Measurements from ENCODE around the gene SLIT1. TPM values are rescaled to one million over a fixed set of nuclear protein-coding genes. Genes with fewer than 3 reads are reported as not detected.

SLIT1 gene
- total and polyA plus RNA-seq, 2 of the 8 experiments (the other 6 are each of a cell fraction or from before 2014, with no cell fraction given): 0.70 to 0.88 TPM

DNA sequence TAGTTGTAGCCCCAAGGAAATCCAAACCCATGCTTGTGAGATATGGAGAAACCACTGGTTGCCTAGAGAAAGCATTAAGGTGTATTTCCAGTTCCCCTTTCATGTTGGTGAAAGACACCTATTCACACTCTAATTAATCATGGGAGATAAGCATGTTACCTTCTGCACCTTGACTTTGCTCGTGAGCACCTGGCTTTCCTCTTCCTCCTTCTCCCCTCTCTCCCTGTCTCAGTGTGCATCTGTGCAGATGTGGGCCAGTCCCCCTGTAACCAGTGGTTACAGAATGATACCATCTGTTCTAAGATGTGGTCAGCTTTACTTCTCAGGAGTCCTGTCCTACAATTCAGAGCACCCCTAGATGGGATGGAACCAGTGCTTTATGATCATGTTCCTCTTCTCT, 193.0 kb downstream of the SLIT1 start:
- Histone ChIP-seq H3K4me3 (ENCODE audit: extremely low read depth in 1 of 4, insufficient read depth in 2 of 4, low read depth in 3 of 4, low read length in 4 of 4) (no peak overlapping the region), H4K5ac (ENCODE audit: insufficient read length, low read depth, low read length) (no peak overlapping the region), H2BK12ac (ENCODE audit: low read depth, low read length) (no peak overlapping the region), H3K56ac (replicated peaks; ENCODE audit: insufficient read length, low read depth, low read length) (no peak overlapping the region), H3K23ac (ENCODE audit: insufficient read length) (no peak overlapping the region), H3K23me2 (ENCODE audit: low read depth, low read length) (no peaks in the 10 kb centered on the region), H3K4me2 (ENCODE audit: insufficient read depth in 1 of 2, low read depth in 2 of 2, low read length in 2 of 2) (no peak overlapping the region), H3K27ac (ENCODE audit: low read depth, low read length) (no peak overlapping the region), H3K14ac (ENCODE audit: insufficient read length) (no peak overlapping the region), H2BK20ac (ENCODE audit: low read length) (no peak overlapping the region), H3K18ac (ENCODE audit: extremely low read depth, low read length) (no peak overlapping the region), H3K79me2 (ENCODE audit: control insufficient read depth in 1 of 2, insufficient read depth in 2 of 2, low read length in 2 of 2) (no peaks in the 10 kb centered on the region), H2BK5ac (ENCODE audit: low read depth, low read length) (no peak overlapping the region), H4K8ac (ENCODE audit: extremely low read depth, insufficient read depth, low read length) (no peak overlapping the region), H3K36me3 (ENCODE audit: control insufficient read depth in 2 of 4, insufficient read depth in 4 of 4, low read length in 3 of 4) (no peaks in the 10 kb centered on the region), H3K4me1 (replicated peaks in 1 of 4; ENCODE audit: control insufficient read depth in 3 of 4, insufficient read depth in 4 of 4, low read length in 3 of 4) (peaks cover 0 to 2% (median 1%) of the 10 kb centered on the region in 4 experiments; a peak in 2 of 7 replicates), H3K9ac (replicated peaks in 1 of 4; ENCODE audit: extremely low read depth in 1 of 4, low read depth in 3 of 4, low read length in 3 of 4) (no peak overlapping the region), H2AFZ (ENCODE audit: low read length) (no peak overlapping the region), H3K79me1 (ENCODE audit: low read depth, low read length) (no peaks in the 10 kb centered on the region), H2BK15ac (ENCODE audit: low read length) (no peak overlapping the region), H3K27me3 (replicated peaks in 1 of 4; ENCODE audit: control insufficient read depth in 3 of 4, extremely low read depth in 1 of 4, insufficient read depth in 3 of 4, low read length in 3 of 4) (no peaks in the 10 kb centered on the region), H3K9me3 (ENCODE audit: insufficient read depth in 2 of 2, low read depth in 1 of 2, low read length in 1 of 2) (no peaks in the 10 kb centered on the region), H2AK5ac (ENCODE audit: low read depth, low read length) (no peak overlapping the region), H2BK120ac (replicated peaks; ENCODE audit: low read depth, low read length) (no peak overlapping the region), H4K91ac (replicated peaks; ENCODE audit: insufficient read length, low read length) (no peak overlapping the region), H4K20me1 (replicated peaks in 1 of 2; ENCODE audit: control insufficient read depth in 1 of 2, insufficient read depth in 2 of 2, low read length in 2 of 2) (no peaks in the 10 kb centered on the region), H3K4ac (replicated peaks; ENCODE audit: insufficient read length, low read depth, low read length) (no peak overlapping the region)
- ChIA-PET POLR2A (ENCODE audit: partially characterized antibody) (no interaction called here), CTCF (ENCODE audit: partially characterized antibody) (interaction anchor here (1.2 to 2.9 kb wide), 2 partner anchors 11 to 71 kb away, joined by 4 to 11 read pairs; no protein-coding TSS in a partner anchor)
- DNase-seq (ENCODE audit: low read depth in 1 of 2, low spot score in 2 of 2) (no peak), FAIRE-seq (no peak)
- 83% methylated on average over 1 of the region's 1 CpG; no CpG with 5 or more reads in 1 of the 2 experiments for WGBS, 2 experiments (ENCODE audit: extremely low coverage in 1 of 2, insufficient coverage in 1 of 2, insufficient read length in 1 of 2, insufficient replicate concordance in 2 of 2, low coverage in 1 of 2, low lambda C conversion rate in 2 of 2, missing lambda C conversion rate in 1 of 2)
- TF ChIP-seq ZNF274 (IDR thresholded peaks at IDR 0.05; ENCODE audit: borderline replicate concordance, extremely low read depth, low read length) (no peak), SUZ12 (IDR thresholded peaks at IDR 0.05; ENCODE audit: low read length) (no peak), BCL11A (IDR thresholded peaks at IDR 0.05; ENCODE audit: low read depth in 2 of 2, low read length in 2 of 2) (no peak), MAFK (IDR thresholded peaks at IDR 0.05; ENCODE audit: low read depth, low read length) (no peak), HDAC2 (IDR thresholded peaks at IDR 0.05; ENCODE audit: borderline replicate concordance in 1 of 2, low read depth in 2 of 2, low read length in 2 of 2) (no peak), CBX8 (IDR thresholded peaks at IDR 0.05; ENCODE audit: borderline replicate concordance, low read depth, low read length) (no peak), TAF7 (optimal IDR thresholded peaks at IDR 0.05; ENCODE audit: borderline replicate concordance, low read depth, low read length) (no peak), PHF8 (conservative IDR thresholded peaks at IDR 0.05; ENCODE audit: low read depth, low read length) (no peak), SIX5 (IDR thresholded peaks at IDR 0.05; ENCODE audit: low read depth, low read length) (no peak), EP300 (IDR thresholded peaks at IDR 0.05; ENCODE audit: borderline replicate concordance in 1 of 2, low read depth in 2 of 2, low read length in 2 of 2) (no peak)

Data from H1 (cell line).